D721Med (cell line): ENCODE results near the gene TP73.

Source experiments
- DNase-seq: peaks from one replicate; pipeline ENCODE4 v3.0.0; 2011; ENCODE audit warnings: low spot score; ENCODE audit not compliant: insufficient read length
- FAIRE-seq: peaks from 2 replicates; lab custom pipeline; 2011; peaks lifted over from hg19 to GRCh38; lab: Jason Lieb, UNC
- CTCF ChIP-seq: IDR thresholded peaks from 2 replicates; pipeline ENCODE4 v1.5.1; 2012; ENCODE audit warnings: mild to moderate bottlenecking, control low read depth; ENCODE audit not compliant: insufficient read depth; ENCODE audit errors: missing control alignments

Gene TP73

GRCh38 chr1:3762873-3763228 is 110.5 kb downstream of the TP73 start:
- FAIRE-seq = no peak
- DNase-seq = no peak

DNA sequence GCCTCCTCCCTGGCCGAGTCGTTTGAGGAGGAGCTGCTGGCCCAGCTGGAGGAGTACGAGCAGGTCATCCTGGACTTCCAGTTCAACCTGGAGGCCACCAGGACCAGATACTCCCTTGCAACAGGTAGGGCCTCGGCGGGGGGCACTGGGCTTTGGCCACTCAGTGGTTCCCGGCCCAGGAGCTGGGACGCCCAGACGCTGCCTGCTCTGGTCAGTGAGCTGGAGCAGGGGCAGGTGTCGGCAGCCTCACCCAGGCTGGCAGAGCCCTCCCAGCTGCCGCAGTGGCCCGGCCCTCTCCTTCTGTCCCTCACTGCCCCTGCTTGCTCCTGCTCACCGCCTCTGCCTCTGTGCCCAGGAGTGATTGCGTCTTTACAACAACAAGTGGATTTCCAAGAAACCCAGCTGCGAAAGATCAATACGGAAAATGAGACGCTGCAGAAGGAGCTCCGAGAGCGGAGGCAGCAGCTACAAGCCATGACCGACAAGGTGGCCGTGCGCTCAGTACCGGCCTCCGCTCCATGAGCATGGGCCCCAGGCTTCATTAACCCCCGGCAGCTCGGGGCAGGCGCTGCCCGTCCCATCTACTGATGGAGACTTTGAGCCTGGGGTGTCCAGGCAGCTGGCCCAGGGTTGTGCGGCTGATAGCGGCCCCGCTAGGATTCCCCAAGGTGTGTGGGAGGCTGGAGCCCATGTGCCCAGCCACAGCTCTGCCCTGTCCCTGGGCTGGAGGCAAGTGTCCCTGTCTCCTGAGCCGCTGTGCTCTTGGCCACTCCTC is 111.2 kb downstream of the TP73 start:
- no peak for TF ChIP-seq CTCF
- DNase-seq (no peak), FAIRE-seq (no peak)

More at GRCh38 chr1:3762873-3763228, 110.5 kb downstream of the TP73 start:
- no peak for TF ChIP-seq CTCF

DNA sequence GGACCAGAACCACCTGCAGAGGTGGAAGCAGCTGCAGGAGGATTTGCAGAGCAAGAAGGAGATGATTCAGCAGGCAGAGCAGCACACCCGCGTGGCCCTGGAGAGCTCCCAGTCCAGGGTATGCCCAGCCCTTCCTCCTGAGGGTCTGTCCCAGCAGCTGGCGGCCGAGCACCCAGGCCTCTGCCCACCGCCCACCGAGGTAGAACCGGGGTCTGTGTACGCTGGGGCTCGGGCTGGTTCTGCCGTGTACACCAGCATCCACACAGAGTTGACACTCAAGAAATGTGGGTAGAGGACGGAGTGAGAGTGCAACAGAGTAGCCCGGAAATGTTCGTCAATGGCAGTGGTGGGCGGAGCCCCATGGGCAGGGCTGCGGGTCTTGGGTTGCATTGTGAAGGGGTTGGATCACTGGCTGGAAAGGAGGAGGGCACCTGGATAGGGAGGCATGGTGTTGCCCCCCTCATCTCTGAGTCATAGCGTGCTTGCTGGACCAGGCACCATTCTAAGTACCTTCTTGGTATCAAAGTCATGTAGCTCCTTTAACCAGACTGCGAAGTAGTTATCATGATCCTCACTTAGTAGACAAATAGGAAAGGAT is 115.1 kb downstream of the TP73 start:
- FAIRE-seq (no peak), DNase-seq (no peak)
- TF ChIP-seq CTCF = no peak

DNA sequence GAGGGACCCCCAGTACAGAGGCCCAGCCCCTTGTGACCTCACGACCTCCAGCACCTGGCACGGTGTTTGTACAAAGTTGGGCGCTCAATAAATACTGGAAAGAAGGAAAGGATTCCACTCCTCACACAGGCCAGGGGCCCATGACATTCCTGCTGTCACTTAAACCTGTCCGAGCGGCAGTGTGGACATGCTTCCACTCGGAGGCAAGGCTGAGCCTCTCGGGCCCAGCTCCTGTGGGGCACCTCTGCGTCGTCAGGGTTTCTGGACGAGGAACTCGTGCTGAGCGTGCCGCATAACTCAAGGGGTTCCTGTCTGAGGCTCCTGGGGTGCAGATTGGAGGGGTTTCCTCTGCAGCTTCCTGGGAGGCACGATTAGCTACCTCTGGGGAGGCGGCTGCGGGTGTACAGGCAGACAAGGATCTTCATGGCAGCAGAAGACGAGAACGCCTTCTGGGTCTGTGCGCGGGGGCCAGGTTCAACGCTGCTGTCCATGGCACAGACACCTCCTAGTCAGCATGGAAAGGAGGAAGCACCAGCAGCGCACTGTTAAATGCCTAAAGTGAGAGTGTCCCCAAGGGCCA is 116.6 kb downstream of the TP73 start:
- TF ChIP-seq CTCF = no peak
- FAIRE-seq (no peak), DNase-seq (no peak)

DNA sequence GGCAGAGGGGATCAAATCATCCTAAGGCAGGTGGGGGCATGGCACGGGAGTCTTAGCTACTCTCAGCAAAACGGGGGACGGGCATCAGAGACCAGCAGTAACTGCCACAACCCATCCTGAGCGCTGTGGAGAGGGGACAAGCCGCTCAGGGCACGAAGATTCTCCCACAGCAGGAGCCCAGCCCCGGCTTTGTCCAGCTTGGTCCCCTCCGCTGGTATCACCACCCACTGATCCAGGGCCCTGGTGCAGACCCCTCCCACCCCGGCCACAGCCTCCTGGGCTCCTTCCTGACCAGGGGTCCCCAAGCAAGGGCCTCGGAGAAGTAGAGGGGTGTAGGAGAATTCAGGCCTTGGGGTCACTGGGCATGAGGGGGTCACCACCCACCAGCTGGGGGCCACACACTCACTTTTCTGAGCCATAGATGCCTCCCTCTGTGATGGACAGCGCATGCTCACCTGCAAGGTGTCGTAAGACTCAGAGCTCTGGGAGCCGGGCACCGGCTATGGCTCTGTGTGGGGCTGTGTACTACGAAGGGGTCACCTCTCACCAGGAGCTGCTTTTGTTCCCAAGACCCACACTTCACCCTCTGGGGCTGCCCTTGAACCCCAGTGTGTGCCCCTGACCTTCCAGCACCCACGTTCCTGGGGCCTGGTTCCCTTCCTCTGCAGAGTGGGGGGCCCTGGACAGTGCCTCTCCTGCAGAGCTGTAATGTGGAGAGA is 117.9 kb downstream of the TP73 start:
- FAIRE-seq (no peak), DNase-seq (no peak)
- no peak for TF ChIP-seq CTCF

- no peak for TF ChIP-seq CTCF
- FAIRE-seq (no peak), DNase-seq (no peak)
Measured at GRCh38 chr1:3771108-3772026, 119.1 kb downstream of the TP73 start.
